WI38 (cell line): ENCODE results near the gene PLCB2.

Source experiments
- H3K4me3 ChIP-seq: 2 replicates; pipeline ENCODE4 v1.5.1; 2011; ENCODE audit warnings: low read depth, mild to moderate bottlenecking, control low read depth, low read length
- CTCF ChIP-seq: IDR thresholded peaks from 2 replicates; pipeline ENCODE4 v1.5.1; 2012; ENCODE audit warnings: low read depth, mild to moderate bottlenecking, control low read depth, low read length

PLCB2 gene

GRCh38 chr15:40329804-40330203 is 22.1 kb upstream of the PLCB2 start:
- H3K4me3 ChIP-seq, result no peak overlapping the region
- TF ChIP-seq CTCF, result no peak

- no peak overlapping the region; the same call in 1 of the 2 replicates for H3K4me3 ChIP-seq
- TF ChIP-seq CTCF, result no peak
These were observed 21.0 kb upstream of the PLCB2 start for GRCh38 chr15:40328751-40329150.

- no peak overlapping the region; the same call in 1 of the 2 replicates for H3K4me3 ChIP-seq
- no peak for TF ChIP-seq CTCF
These were observed 20.4 kb upstream of the PLCB2 start for GRCh38 chr15:40328176-40328575.

GRCh38 chr15:40327457-40327856 is 19.7 kb upstream of the PLCB2 start:
- no peak overlapping the region for H3K4me3 ChIP-seq
- no peak for TF ChIP-seq CTCF

GRCh38 chr15:40325700-40326099 is 18.0 kb upstream of the PLCB2 start:
- TF ChIP-seq CTCF, result no peak
- H3K4me3 ChIP-seq, result peak overlapping the region; percentile 69

GRCh38 chr15:40325188-40325587 is 17.5 kb upstream of the PLCB2 start:
- no peak for TF ChIP-seq CTCF
- H3K4me3 ChIP-seq, result peak overlapping the region; percentile 69

GRCh38 chr15:40323953-40324937 is 16.5 kb upstream of the PLCB2 start:
- H3K4me3 ChIP-seq, result peak overlapping the region; percentile 69
- no peak for TF ChIP-seq CTCF
